HG02973 (cell line): ENCODE results near the gene ELOVL5.

Experiments
- ATAC-seq: cut with Tn5 transposase; IDR thresholded peaks from one replicate; pipeline ENCODE4 v1.9.1; 2021; ENCODE audit warnings: moderate library complexity; ENCODE audit not compliant: unreplicated experiment

ELOVL5 gene

DNA sequence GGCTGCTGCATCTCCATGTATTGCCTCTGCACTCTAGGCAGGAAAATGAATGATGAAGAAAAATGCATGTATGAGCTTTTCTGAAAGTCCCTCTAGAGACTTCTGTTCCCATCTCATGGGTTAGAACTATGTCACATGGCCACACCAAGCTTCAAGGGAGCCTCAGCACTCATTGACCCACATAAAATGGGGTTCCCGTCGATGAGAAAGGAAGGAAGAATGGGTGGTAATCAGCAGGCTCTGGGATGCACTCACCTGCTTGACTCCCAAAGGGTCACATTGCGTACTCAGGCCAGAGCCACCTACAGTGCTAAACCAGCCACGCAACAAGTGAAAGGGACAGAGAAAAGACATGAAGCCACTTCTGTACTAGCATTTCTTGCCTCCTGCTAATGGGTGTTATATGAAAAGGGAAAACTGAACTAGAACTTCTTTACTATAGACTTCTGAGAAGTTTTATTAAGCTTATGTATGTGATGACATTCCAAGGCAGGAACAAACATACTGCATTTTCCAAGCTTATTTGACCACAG, 104.3 kb downstream of the ELOVL5 start:
- ATAC-seq: no peak

DNA sequence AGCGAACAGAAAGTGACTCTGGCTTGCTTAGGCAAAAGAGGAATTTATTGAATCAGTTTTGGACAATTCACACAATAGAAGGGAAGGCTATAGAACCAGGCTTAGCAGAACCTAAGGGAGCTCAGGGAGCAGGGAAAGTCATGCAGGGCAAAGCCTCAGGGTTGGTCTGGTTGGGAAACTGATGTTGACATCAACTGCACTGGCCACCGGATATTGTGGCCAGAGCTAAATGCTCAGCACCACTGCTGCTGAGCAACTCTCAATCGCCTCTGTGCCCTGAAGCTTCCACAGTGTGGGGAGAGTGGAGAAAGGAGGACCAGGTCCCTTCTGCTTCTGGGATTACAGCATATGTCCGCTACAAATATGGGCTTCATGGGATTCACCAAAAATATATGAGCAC, 106.8 kb downstream of the ELOVL5 start:
- ATAC-seq: no peak

DNA sequence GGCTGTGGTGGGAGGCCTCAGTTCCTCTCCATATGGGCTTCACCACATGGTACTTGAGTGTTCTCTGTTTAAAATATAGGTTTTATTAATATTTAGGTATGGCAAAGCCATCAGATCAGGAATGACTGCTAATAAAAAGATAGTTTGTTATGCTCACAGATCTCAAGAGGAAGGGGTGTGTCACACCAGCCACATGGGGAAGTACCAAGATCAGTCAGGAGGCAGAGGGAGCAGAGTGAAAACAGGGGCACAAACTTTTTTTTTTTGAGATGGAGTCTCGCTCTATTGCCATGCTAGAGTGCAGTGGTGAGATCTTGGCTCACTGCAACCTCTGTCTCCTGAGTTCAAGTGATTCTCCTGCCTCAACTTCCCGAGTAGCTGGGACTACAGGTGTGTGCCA, 108.0 kb downstream of the ELOVL5 start:
- ATAC-seq: no peak

DNA sequence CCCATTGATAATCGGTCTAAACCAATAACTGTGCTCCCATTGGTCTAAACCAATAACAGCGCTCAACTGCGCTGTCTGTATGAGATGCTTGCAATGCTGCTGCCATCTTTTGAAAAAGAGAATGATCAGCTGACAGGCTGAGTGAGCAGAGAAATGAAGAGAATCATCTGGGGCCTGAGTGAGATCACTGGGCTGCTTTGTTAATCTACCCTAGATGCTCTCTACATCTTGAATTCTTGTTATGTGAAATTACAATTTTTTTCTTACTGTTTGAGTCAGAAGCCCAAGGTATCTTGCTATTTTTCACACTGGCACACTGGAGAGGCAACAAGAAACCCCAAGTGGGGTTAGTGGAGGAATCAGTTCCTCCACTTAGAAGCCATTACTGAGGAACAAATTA, 108.6 kb downstream of the ELOVL5 start:
- no peak for ATAC-seq

DNA sequence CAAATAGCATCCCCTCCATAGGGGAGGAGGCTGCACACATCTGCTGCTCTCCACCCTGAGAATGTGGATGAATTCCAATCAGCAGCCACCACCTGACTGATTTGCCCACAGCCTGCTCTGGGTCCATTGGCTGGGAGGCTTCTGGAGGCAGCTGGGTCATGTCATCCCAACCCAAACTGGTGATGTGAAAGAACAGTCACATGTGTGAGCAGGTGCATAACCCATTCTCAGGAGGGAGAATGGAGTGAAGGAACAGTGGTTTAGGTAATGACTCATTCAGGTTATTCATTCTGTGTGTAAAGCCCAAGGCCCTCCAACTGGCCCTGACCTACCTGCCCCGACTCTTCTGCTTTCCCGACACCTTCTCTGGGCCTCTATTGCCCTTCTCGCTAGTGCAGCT, 109.2 kb downstream of the ELOVL5 start:
- peak; percentile 71 for ATAC-seq

DNA sequence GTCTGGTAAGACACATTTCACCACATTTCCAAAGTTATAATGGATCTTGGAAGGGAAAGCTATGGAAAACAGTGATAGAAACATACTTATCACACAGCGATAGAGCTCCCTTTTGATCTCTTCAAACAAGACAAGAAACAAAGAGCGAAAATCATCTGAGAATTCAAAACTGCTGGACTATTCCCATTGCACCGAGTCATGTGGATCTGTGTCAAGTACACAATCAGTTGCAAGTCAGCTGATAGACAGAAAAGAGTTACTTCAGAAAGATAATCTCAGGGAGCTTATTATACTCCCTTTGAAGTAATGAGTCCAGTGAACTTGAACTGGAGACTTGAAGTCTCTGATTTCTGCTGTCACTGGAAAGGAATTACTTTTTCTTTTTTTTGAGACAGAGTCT, 110.4 kb downstream of the ELOVL5 start:
- ATAC-seq: no peak

DNA sequence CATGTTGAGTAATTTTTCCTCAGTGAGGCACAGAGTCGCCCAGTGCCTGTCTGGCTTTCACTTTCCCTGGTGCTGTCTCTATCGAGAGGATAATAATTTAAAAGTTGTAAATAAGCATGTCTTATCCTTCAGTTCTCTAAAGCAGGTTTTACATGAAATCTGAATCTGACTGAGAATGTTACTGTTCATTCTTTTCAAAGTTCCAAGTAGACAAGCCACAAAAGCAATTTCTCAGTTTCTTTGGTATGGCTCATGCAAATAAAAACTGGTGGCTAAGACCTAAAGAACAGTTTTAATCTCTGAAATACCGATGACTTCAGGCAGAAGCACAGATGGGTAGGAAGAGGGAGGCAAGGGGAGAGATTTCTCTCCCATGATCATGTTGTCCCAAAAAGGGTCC, 112.5 kb downstream of the ELOVL5 start:
- no peak for ATAC-seq

DNA sequence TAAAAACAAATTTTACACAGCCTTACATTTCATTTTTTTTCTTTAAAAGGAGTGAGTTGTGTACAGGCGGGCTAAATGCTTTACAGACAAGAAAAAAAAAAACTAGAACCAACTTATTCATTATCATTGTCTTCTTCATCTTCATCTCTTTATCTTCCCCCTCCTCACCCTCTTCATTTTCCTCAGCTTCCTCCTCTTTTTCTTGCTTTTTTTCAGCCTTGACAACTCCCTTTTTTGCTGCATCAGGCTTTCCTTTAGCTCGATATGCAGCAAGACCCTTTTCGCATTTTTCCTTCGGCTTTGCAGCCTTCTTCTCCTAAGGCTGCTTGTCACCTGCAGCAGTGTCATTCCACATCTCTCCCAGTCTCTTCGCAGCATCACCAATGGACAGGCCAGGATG, 113.2 kb downstream of the ELOVL5 start:
- ATAC-seq: no peak

DNA sequence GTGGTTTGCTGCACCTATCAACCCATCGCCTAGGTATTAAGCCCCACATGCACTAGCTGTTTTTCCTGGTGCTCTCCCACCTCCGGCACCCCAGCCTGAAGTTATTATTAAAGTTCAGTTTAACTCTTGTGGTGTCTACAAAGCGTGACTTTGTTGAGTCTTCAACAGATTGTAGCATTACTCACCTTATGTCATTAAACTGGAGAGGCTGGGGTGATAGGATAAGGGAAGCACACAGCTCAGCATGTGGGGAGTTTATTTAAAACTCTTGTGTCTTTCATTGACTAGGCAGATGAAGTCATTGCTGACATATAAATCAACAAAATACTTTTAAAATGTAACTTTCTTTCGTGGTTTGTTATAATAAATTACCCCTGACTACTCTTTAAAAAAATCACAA, 115.4 kb downstream of the ELOVL5 start:
- no peak for ATAC-seq

DNA sequence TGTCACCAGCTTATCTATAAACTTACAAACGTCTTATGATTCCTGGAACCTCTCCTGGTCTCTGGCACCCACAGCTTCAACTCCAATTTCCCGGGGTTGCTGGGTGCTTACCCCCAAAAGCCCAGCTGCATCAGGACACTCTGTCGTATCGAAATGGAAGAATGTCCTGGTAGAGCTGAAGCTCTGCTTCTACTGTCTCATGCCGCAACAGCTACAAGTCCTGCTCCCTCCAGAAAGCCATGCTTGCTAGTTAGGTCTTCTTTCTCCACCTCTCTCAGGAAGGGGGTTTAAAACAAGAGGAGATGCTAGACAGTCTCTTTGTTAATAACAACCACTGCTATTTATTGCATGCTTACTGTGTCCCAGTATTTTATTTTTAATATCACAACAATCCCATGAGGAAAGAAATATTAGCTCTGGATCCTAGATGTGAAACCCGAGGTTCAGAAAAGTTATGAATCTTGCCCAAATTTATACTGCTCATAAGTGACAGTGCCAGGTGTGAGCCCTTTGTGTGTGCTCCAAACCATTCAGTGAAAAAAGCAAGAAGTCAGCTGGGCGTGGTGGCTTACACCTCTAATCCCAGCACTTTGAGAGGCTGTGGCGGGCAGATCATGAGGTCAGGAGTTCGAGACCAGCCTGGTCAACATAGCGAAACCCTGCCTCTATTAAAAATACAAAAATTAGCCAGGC, 117.8 kb downstream of the ELOVL5 start:
- no peak for ATAC-seq

DNA sequence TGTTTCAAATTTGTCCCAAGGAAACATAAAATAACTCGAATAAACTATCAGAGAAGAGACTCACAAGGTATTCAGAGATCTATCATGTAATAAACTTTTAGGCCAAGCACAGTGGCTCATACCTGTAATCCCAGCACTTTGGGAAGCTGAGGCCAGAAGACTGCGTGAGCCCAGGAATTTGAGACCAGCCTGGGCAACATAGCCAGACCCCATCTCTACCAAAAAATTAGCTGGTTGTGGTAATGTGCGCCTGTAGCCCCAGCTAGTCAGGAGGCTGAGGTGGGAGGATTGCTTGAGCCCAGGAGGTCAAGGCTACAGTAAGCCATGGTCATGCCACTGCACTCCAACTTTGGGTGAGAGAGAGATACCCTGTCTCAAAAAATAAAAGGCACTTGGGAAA, 120.9 kb downstream of the ELOVL5 start:
- no peak for ATAC-seq

DNA sequence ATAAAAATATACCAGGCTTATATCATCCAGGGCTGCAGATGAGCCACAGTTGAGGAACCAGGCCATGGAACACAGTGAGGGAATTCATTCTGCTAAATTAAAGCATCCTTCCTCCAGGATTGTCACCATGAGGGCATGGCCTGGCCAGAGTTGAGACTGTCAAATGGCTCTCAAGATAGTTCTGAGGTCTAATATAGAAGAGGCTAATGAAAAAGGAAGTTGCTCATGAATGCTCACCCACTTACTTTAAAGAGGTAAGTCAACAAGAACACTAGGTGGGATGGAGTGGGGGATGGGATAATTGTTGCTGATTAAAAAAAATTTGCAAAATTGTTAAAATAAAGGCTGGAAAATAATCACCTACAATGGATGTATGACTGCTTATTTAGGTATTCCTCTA, 128.1 kb downstream of the ELOVL5 start:
- ATAC-seq: no peak
